K562 (cell line): ENCODE data around the gene SPATA2L. TPM values are rescaled to one million over a fixed set of nuclear protein-coding genes. Genes with fewer than 3 reads are reported as not detected.

ENCODE experiments used
- ASH1L ChIP-seq: fragments of 450-650 bp; IDR thresholded peaks from 2 replicates; pipeline ENCODE4 v1.6.1; 2018; ENCODE audit warnings: borderline replicate concordance, mild to moderate bottlenecking, low read depth; ENCODE audit not compliant: partially characterized antibody
- BMI1 ChIP-seq: fragments of 150-350 bp; IDR thresholded peaks from 2 replicates; pipeline ENCODE4 v1.6.1; 2014; ENCODE audit warnings: low read length
- BRCA1 ChIP-seq, 2 experiments: fragments of 450-650 bp in 1 of 2; sonication (generic) in 1 of 2; formaldehyde crosslinking in 1 of 2; IDR thresholded peaks; 2 replicates each; pipeline versions ENCODE4 v1.5.0 to v1.6.1; 2017 to 2020; ENCODE audit warnings: mild to moderate bottlenecking in 1 of 2, missing genetic modification reagents in 1 of 2
- FOSL1 ChIP-seq: fragments of 200-800 bp; sonication (Bioruptor generic); conservative IDR thresholded peaks from 2 replicates; pipeline ENCODE4 v1.6.1; 2016; ENCODE audit warnings: missing genetic modification characterization, missing compliant biosample characterization
- IRF2 ChIP-seq: sonication (generic); formaldehyde crosslinking; IDR thresholded peaks from 2 replicates; pipeline ENCODE4 v1.8.1; 2022; ENCODE audit warnings: mild to moderate bottlenecking, missing genetic modification reagents
- KAT7 ChIP-seq: sonication (generic); formaldehyde crosslinking; IDR thresholded peaks from 2 replicates; pipeline ENCODE4 v1.8.0; 2022; ENCODE audit warnings: missing genetic modification reagents, mild to moderate bottlenecking, borderline replicate concordance
- KDM1A ChIP-seq, 2 experiments: fragments of 450-650 bp; IDR thresholded peaks; 2 replicates each; pipeline ENCODE4 v1.6.1; 2016; ENCODE audit warnings: mild to moderate bottlenecking in 2 of 2
- KLF1 ChIP-seq: fragments of 450-650 bp; IDR thresholded peaks from 2 replicates; pipeline ENCODE4 v1.6.1; 2016; ENCODE audit warnings: missing genetic modification characterization, missing compliant biosample characterization
- KLF6 ChIP-seq: fragments of 250-450 bp; sonication (Bioruptor Pico); IDR thresholded peaks from 2 replicates; pipeline ENCODE4 v1.4.0; 2020; ENCODE audit warnings: mild to moderate bottlenecking, moderate library complexity, borderline replicate concordance
- L3MBTL2 ChIP-seq: fragments of 450-650 bp; IDR thresholded peaks from 2 replicates; pipeline ENCODE4 v1.6.1; 2016; ENCODE audit warnings: mild to moderate bottlenecking, moderate library complexity
- MIER1 ChIP-seq: fragments of 450-650 bp; IDR thresholded peaks from 2 replicates; pipeline ENCODE4 v1.6.1; 2016; ENCODE audit warnings: antibody characterized with exemption, mild to moderate bottlenecking, low read depth
- PTBP1 ChIP-seq: fragments of 200-400 bp; formaldehyde crosslinking; IDR thresholded peaks from 2 replicates; pipeline ENCODE4 v1.6.1; 2017; ENCODE audit warnings: low read depth, low read length
- SREBF2 ChIP-seq: sonication (generic); formaldehyde crosslinking; IDR thresholded peaks from 2 replicates; pipeline ENCODE4 v1.4.0; 2020; ENCODE audit warnings: mild to moderate bottlenecking, missing genetic modification reagents
- ZFP1 ChIP-seq: fragments of 450-650 bp; formaldehyde crosslinking; IDR thresholded peaks from 2 replicates; pipeline ENCODE4 v1.4.0; 2020; ENCODE audit warnings: mild to moderate bottlenecking, mixed read lengths
- ZNF184 ChIP-seq: sonication (generic); formaldehyde crosslinking; IDR thresholded peaks from 2 replicates; pipeline ENCODE4 v1.5.0; 2020; ENCODE audit warnings: missing genetic modification reagents
- ZNF197 ChIP-seq: fragments of 200-800 bp; sonication (Bioruptor generic); IDR thresholded peaks from 2 replicates; pipeline ENCODE4 v1.6.1; 2016; ENCODE audit warnings: low read depth, missing genetic modification characterization, missing compliant biosample characterization
- ZNF23 ChIP-seq: fragments of 250-450 bp; sonication (Bioruptor Pico); IDR thresholded peaks from 2 replicates; pipeline ENCODE4 v1.4.0; 2020; ENCODE audit warnings: mild to moderate bottlenecking
- ZNF551 ChIP-seq: fragments of 250-450 bp; sonication (Bioruptor Pico); IDR thresholded peaks from 2 replicates; pipeline ENCODE4 v1.5.0; 2021; ENCODE audit warnings: mild to moderate bottlenecking, moderate library complexity
- ZNF644 ChIP-seq: fragments of 200-800 bp; sonication (Bioruptor generic); IDR thresholded peaks from 2 replicates; pipeline ENCODE4 v1.6.1; 2016; ENCODE audit warnings: low read depth, missing genetic modification characterization, missing compliant biosample characterization
- ZNF699 ChIP-seq: fragments of 250-450 bp; sonication (Bioruptor Pico); IDR thresholded peaks from 2 replicates; pipeline ENCODE4 v1.8.0; 2021; ENCODE audit warnings: mild to moderate bottlenecking, moderate library complexity; ENCODE audit not compliant: insufficient replicate concordance
- polyA plus RNA-seq, 8 experiments: library from polyadenylated mRNA; depleted of rRNA in 4 of 8; stranded (reverse) in 5 of 8; unstranded in 3 of 8; fragments of >200 nt; fragmentation: Nextera tagmentation in 2 of 8; fragmentation: Illumina TruSeq in 1 of 8; extraction: Ambion mirVana in 2 of 8; extraction: Trizol in 1 of 8; gene quantifications; 2 replicates each; pipeline versions ENCODE4 v1.2.1 to v1.2.3, GENCODE V29; 2011 to 2014; ENCODE audit warnings: inconsistent platforms in 1 of 8, missing spikeins in 1 of 8
- total RNA-seq, 7 experiments: library from RNA; depleted of rRNA in 6 of 7; stranded (reverse); fragments of >200 nt in 6 of 7; fragmentation: Illumina TruSeq in 2 of 7; extraction: Trizol in 2 of 7; gene quantifications; 2 replicates each; pipeline versions ENCODE4 v1.2.1 to v1.2.3, GENCODE V29; 2011 to 2021; ENCODE audit warnings: low replicate concordance in 1 of 7
- TF ChIP-seq, protein P1 (sequence below): fragments of 250-450 bp; sonication (Bioruptor Pico); IDR thresholded peaks from 2 replicates; pipeline ENCODE4 v1.4.0; 2020; ENCODE audit warnings: mild to moderate bottlenecking, moderate library complexity
- TF ChIP-seq, protein P2 (sequence below): fragments of 250-450 bp; sonication (Bioruptor Pico); IDR thresholded peaks from 2 replicates; pipeline ENCODE4 v1.4.0; 2020
- TF ChIP-seq, protein P3 (sequence below): fragments of 250-450 bp; sonication (Bioruptor Pico); IDR thresholded peaks from 2 replicates; pipeline ENCODE4 v1.4.0; 2020; ENCODE audit warnings: mild to moderate bottlenecking

Gene SPATA2L
- total and polyA plus RNA-seq, 9 of the 15 experiments (the other 6 are each of a cell fraction or from before 2014, with no cell fraction given), result 0.13 to 19.2 (median 4.8) TPM; not detected in 1

GRCh38 chr16:89657442-89658220, 43.9 kb downstream of the SPATA2L start, which contains the start of the genes CHMP1A and SPATA33 (continued):
- TF ChIP-seq, protein P1, sequence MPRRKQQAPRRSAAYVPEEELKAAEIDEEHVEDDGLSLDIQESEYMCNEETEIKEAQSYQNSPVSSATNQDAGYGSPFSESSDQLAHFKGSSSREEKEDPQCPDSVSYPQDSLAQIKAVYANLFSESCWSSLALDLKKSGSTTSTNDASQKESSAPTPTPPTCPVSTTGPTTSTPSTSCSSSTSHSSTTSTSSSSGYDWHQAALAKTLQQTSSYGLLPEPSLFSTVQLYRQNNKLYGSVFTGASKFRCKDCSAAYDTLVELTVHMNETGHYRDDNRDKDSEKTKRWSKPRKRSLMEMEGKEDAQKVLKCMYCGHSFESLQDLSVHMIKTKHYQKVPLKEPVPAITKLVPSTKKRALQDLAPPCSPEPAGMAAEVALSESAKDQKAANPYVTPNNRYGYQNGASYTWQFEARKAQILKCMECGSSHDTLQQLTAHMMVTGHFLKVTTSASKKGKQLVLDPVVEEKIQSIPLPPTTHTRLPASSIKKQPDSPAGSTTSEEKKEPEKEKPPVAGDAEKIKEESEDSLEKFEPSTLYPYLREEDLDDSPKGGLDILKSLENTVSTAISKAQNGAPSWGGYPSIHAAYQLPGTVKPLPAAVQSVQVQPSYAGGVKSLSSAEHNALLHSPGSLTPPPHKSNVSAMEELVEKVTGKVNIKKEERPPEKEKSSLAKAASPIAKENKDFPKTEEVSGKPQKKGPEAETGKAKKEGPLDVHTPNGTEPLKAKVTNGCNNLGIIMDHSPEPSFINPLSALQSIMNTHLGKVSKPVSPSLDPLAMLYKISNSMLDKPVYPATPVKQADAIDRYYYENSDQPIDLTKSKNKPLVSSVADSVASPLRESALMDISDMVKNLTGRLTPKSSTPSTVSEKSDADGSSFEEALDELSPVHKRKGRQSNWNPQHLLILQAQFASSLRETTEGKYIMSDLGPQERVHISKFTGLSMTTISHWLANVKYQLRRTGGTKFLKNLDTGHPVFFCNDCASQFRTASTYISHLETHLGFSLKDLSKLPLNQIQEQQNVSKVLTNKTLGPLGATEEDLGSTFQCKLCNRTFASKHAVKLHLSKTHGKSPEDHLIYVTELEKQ (CRISPR knock-in tag), result no peak
- TF ChIP-seq FOSL1 (tag) (no peak), ZNF551 (no peak), KLF1 (tag) (peak; percentile 91), MIER1 (no peak), ZFP1 (no peak), ZNF699 (no peak), L3MBTL2 (peak; percentile 95), PTBP1 (no peak), ZNF23 (CRISPR knock-in tag) (no peak), ZNF197 (CRISPR knock-in tag) (no peak), KDM1A (IDR thresholded peaks at IDR 0.05) (no peak), ZNF644 (tag) (no peak), IRF2 (no peak), ZNF184 (CRISPR knock-in tag) (no peak), SREBF2 (CRISPR knock-in tag) (no peak), ASH1L (no peak), KAT7 (peak; percentile 65; the same call in 1 of the 2 replicates), KLF6 (CRISPR knock-in tag) (peak; percentile 77; the same call in 1 of the 2 replicates), BRCA1 (IDR thresholded peaks at IDR 0.05) (no peak), BRCA1 (CRISPR knock-in tag; IDR thresholded peaks at IDR 0.05) (no peak), BMI1 (peak; percentile 77; the same call in 1 of the 2 replicates)
- TF ChIP-seq, protein P2, sequence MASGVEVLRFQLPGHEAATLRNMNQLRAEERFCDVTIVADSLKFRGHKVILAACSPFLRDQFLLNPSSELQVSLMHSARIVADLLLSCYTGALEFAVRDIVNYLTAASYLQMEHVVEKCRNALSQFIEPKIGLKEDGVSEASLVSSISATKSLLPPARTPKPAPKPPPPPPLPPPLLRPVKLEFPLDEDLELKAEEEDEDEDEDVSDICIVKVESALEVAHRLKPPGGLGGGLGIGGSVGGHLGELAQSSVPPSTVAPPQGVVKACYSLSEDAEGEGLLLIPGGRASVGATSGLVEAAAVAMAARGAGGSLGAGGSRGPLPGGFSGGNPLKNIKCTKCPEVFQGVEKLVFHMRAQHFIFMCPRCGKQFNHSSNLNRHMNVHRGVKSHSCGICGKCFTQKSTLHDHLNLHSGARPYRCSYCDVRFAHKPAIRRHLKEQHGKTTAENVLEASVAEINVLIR (CRISPR knock-in tag), result no peak
- TF ChIP-seq, protein P3, sequence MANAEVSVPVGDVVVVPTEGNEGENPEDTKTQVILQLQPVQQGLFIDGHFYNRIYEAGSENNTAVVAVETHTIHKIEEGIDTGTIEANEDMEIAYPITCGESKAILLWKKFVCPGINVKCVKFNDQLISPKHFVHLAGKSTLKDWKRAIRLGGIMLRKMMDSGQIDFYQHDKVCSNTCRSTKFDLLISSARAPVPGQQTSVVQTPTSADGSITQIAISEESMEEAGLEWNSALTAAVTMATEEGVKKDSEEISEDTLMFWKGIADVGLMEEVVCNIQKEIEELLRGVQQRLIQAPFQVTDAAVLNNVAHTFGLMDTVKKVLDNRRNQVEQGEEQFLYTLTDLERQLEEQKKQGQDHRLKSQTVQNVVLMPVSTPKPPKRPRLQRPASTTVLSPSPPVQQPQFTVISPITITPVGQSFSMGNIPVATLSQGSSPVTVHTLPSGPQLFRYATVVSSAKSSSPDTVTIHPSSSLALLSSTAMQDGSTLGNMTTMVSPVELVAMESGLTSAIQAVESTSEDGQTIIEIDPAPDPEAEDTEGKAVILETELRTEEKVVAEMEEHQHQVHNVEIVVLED (CRISPR knock-in tag), result peak; percentile 59; the same call in 1 of the 2 replicates
